Lower leg skin (tissue), 4 donors: Measurements from ENCODE around the gene EHD2. TPM values are rescaled to one million over a fixed set of nuclear protein-coding genes. Genes with fewer than 3 reads are reported as not detected.

Experiments
- DNase-seq, 2 donors: peaks; one replicate each; pipeline ENCODE4 v3.0.0-alpha.2; 2019; ENCODE audit warnings: low spot score in 2 of 2
- H3K4me3 ChIP-seq: fragments of 200-600 bp; sonication (generic); 2 replicates; pipeline ENCODE4 v1.5.1; 2017; ENCODE audit warnings: mild to moderate bottlenecking, low read depth; ENCODE audit not compliant: poor library complexity, severe bottlenecking
- POLR2A ChIP-seq, 2 donors: fragments of 450-650 bp; IDR thresholded peaks; one replicate each; pipeline ENCODE4 v1.6.1; 2016 to 2017; ENCODE audit warnings: antibody characterized with exemption in 2 of 2, mild to moderate bottlenecking in 1 of 2, moderate library complexity in 1 of 2
- WGBS, 2 donors: methylation state at CpG; one replicate each; pipeline ENCODE4 v1.1.5; 2018; 5-methylcytosine and 5-hydroxymethylcytosine counted together
- intact Hi-C: fragments of 100-400 bp; cut with DNase I; formaldehyde crosslinking; loops from one replicate; pipeline ENCODE4 v1.15.0; 2023; ENCODE audit warnings: low total_unique reads
- total RNA-seq, 4 donors: library from RNA; depleted of rRNA; stranded (reverse); fragments of >200 nt; gene quantifications; one replicate each; pipeline ENCODE4 v1.1.0, GENCODE V29; 2016
- TF ChIP-seq, protein P1 (sequence below), 3 donors: fragments of 450-650 bp; IDR thresholded peaks; one replicate each; pipeline ENCODE4 v1.5.1; 2016; ENCODE audit warnings: antibody characterized with exemption in 3 of 3, mild to moderate bottlenecking in 3 of 3, moderate library complexity in 2 of 3

Gene EHD2
- total RNA-seq, 4 donors from 2014 or later: 49.4 to 89.4 (median 66.0) TPM

DNA sequence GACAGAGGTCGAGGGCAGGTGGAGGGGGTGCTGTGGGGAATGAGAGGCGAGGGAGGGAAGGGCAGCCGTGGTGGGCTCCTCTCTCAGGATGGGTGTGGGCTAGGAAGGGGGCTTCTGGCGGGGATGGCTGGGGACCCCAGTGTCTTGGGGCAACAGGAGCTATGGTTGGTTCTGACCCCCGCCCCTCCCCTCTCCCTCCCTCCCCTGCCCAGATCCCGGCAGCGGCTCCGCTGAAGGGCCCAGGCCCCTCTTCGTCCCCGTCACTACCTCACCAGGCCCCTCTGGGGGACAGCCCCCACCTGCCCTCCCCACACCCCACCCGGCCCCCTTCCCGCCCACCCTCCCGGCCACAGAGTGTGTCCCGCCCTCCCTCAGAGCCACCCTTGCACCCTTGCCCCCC lies 19.3 kb upstream of the EHD2 start:
- TF ChIP-seq POLR2A (IDR thresholded peaks at IDR 0.05): no peak
- TF ChIP-seq, protein P1, sequence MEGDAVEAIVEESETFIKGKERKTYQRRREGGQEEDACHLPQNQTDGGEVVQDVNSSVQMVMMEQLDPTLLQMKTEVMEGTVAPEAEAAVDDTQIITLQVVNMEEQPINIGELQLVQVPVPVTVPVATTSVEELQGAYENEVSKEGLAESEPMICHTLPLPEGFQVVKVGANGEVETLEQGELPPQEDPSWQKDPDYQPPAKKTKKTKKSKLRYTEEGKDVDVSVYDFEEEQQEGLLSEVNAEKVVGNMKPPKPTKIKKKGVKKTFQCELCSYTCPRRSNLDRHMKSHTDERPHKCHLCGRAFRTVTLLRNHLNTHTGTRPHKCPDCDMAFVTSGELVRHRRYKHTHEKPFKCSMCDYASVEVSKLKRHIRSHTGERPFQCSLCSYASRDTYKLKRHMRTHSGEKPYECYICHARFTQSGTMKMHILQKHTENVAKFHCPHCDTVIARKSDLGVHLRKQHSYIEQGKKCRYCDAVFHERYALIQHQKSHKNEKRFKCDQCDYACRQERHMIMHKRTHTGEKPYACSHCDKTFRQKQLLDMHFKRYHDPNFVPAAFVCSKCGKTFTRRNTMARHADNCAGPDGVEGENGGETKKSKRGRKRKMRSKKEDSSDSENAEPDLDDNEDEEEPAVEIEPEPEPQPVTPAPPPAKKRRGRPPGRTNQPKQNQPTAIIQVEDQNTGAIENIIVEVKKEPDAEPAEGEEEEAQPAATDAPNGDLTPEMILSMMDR (IDR thresholded peaks at IDR 0.05): no peak
- intact Hi-C loops: loop anchor here (5.0 kb wide), 1 partner anchor 247 kb away; no protein-coding TSS in a partner anchor
- no peak overlapping the region for H3K4me3 ChIP-seq
- DNase-seq: no peak
- 90 to 93% methylated on average over 10 to 14 of the region's 14 CpGs for WGBS, 2 donors

DNA sequence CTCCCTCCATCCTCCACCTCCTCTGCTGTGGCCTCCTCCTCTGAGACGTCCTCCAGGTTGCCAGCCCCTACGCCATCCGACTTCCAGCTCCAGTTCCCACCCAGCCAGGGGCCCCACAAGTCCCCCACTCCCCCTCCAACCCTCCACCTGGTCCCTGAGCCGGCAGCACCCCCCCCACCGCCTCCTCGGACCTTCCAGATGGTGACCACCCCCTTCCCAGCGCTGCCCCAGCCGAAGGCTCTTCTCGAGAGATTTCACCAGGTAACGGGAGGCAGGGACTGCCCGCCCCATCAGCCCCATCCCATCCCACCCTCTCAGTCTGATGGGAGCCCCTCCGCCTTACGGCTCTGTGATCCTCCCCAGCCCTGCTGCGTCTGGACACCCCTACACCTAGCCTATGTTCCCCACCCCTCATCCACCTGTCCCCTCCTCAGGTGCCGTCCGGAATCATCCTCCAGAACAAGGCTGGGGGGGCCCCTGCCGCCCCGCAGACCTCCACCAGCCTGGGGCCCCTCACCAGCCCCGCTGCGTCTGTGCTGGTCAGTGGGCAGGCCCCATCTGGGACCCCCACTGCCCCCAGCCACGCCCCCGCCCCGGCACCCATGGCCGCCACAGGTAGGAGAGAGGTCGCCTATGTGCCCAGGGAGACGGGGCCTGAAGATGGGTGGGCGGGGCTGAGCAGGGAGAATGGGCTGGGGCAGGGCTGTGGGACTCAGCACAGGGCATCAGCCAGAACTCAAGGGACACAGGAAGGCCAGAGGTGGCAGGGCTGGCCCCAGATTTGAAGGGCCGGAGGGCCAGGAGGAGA lies 18.6 kb upstream of the EHD2 start:
- WGBS, 2 donors: 88 to 90% methylated on average over 28 of the region's 28 CpGs
- TF ChIP-seq, protein P1 (IDR thresholded peaks at IDR 0.05): no peak
- no peak for TF ChIP-seq POLR2A (IDR thresholded peaks at IDR 0.05)
- no peak for DNase-seq
- no peak overlapping the region for H3K4me3 ChIP-seq
- intact Hi-C loops: loop anchor here (5.0 kb wide), 2 partner anchors 247 to 257 kb away; no protein-coding TSS in a partner anchor

DNA sequence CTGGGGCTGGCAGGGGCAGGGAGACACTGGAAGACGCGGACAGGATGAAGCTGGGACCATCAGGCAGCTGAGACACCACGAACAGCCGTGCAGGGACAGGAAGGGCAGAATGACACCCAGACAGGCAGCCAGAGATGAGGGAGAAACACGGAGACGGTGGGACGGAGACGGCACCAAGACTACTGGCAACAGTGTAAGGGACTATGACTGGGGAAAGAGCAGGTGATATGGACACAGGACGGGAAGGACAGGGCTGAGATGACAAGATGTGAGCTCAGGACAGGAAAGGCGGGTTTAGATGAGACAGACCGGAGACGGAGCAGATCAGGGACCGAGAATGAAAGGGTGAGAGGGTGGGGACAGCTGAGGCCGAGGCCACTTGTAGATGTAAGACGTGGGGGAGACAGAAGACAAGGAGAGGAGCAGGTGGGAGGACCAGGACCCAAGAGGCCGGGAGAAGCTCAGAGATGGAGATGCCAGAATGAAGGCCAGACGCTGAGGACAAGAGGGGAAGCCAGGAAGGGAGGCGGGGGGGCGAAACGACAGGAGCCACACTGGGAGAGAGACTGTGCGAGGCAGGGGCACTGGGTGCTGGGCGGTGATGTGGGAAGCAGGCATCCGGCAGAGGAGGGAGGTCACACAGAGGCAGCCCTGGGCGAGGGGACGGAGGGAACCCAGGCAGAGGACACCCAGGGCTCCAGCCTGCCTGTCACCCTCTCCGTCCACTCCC lies 17.5 kb upstream of the EHD2 start:
- H3K4me3 ChIP-seq: no peak overlapping the region
- no peak for DNase-seq
- WGBS, 2 donors: 89 to 92% methylated on average over 25 to 26 of the region's 26 CpGs
- TF ChIP-seq, protein P1 (IDR thresholded peaks at IDR 0.05): no peak
- no peak for TF ChIP-seq POLR2A (IDR thresholded peaks at IDR 0.05)
- intact Hi-C loops: loop anchor here (5.0 kb wide), 1 partner anchor 258 kb away; no protein-coding TSS in a partner anchor

DNA sequence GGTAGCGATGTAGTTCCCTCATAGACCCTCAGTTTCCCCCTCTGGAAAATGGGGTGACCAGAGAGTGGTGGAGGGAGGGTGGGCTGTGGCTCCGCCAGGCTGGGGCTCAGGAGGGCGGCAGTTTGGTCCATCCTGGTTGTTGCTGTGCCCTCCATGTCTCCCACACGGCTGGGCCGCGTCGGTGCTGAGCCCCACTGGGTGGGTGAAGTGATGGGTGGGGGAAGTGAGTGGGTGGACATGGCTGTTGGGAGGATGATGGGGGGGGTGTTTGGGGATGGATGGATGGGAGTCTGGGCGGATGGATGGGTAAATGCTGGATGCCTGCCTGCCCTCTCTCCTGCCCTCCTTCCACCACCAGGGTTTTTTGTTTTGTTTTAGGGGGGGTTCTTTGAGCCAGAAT lies 16.6 kb upstream of the EHD2 start:
- TF ChIP-seq POLR2A (IDR thresholded peaks at IDR 0.05): no peak
- TF ChIP-seq, protein P1 (IDR thresholded peaks at IDR 0.05): no peak
- no peak for DNase-seq
- 83 to 88% methylated on average over 8 of the region's 8 CpGs for WGBS, 2 donors
- intact Hi-C loops: loop anchor here (5.0 kb wide), 1 partner anchor 259 kb away; no protein-coding TSS in a partner anchor
- H3K4me3 ChIP-seq: no peak overlapping the region

DNA sequence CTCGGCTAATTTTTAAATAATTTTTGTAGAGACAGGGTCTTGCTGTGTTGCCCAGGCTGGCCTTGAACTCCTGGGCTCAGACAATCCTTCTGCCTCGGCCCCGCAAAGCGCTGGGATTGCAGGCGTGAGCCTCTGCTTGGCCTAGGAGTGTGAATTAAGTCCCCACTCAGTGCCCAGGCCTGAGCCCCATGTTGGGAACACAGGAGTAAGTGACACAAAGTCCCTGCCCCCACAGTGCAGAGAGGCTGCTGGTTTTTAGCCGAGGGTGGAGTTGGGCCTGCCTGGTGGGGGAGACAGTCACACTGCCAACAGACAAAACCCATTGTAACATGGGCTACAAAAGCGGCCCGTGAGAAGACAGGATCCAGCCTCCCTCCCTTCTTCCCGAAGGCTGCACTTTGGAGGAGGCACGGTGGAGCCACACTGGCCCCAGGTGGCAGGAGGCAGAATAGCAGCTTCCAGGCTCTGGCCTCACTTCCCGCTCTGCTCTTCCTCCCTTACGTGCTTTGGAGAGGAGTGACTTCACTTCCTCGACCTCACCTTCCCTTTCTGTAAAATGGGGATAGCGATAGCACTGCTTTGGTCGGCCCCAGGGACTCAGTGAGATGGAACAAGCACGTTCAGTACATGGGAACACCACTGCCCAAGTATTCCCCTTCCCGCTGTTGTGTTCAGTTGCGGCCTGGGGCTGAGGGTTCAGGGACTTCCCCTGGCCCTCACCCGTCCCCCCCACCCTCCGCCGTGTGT lies 15.2 kb upstream of the EHD2 start:
- WGBS, 2 donors: 39% methylated on average over 20 to 21 of the region's 21 CpGs
- no peak for TF ChIP-seq POLR2A (IDR thresholded peaks at IDR 0.05)
- TF ChIP-seq, protein P1 (IDR thresholded peaks at IDR 0.05): peak in 1 of 3 donors; percentile 97
- DNase-seq: peak; percentile 59 to 94
- intact Hi-C loops: loop anchor here (5.0 kb wide), 1 partner anchor 261 kb away; no protein-coding TSS in a partner anchor
- H3K4me3 ChIP-seq: no peak overlapping the region
